Measurements from ENCODE around the gene SLC16A1.

Gene SLC16A1

DNA sequence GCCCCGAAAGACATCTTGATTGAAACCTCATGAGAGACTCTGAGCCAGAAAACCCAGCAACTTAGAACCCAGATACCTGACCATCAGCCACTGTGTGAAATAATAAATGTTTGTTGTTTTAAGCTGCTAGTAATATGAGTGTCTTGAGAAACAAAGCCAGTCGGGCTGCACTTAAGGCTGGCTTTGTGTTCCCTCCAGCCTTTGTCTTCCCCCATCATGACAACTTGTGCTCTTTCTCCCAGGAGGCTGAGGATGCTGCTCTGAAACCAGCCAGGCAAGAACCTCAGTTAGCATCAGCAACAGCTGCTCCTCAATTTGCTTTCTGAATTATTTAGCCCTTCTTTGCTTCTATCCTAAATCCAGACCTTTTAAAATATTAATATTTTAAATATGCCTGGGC, 78.2 kb downstream of the SLC16A1 start:
- intact Hi-C loops (cut with DNase I; ENCODE audit: low total_unique reads), result loop anchor here (5.0 kb wide), 1 partner anchor 390 kb away; no protein-coding TSS in a partner anchor

GRCh38 chr1:112876315-112876714, 79.7 kb downstream of the SLC16A1 start:
- Histone ChIP-seq H3K36me3 (no peaks in the 10 kb centered on the region), H3K27me3 (no peaks in the 10 kb centered on the region), H3K9me3 (no peaks in the 10 kb centered on the region), H3K27ac (no peak overlapping the region), H3K4me1 (no peaks in the 10 kb centered on the region), H3K4me3 (no peak overlapping the region)
- TF ChIP-seq, protein P1, sequence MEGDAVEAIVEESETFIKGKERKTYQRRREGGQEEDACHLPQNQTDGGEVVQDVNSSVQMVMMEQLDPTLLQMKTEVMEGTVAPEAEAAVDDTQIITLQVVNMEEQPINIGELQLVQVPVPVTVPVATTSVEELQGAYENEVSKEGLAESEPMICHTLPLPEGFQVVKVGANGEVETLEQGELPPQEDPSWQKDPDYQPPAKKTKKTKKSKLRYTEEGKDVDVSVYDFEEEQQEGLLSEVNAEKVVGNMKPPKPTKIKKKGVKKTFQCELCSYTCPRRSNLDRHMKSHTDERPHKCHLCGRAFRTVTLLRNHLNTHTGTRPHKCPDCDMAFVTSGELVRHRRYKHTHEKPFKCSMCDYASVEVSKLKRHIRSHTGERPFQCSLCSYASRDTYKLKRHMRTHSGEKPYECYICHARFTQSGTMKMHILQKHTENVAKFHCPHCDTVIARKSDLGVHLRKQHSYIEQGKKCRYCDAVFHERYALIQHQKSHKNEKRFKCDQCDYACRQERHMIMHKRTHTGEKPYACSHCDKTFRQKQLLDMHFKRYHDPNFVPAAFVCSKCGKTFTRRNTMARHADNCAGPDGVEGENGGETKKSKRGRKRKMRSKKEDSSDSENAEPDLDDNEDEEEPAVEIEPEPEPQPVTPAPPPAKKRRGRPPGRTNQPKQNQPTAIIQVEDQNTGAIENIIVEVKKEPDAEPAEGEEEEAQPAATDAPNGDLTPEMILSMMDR (IDR thresholded peaks at IDR 0.05), result no peak
- intact Hi-C loops (cut with DNase I; ENCODE audit: low total_unique reads), result loop anchor here (5.0 kb wide), 1 partner anchor 389 kb away; no protein-coding TSS in a partner anchor
- DNase-seq, result no peak

More for the DNA sequence above, 78.2 kb downstream of the SLC16A1 start:
- TF ChIP-seq, protein P1 (IDR thresholded peaks at IDR 0.05), result no peak
- no peak for DNase-seq
- H3K27ac ChIP-seq, result no peak overlapping the region
- H3K27me3 ChIP-seq, result no peaks in the 10 kb centered on the region
- no peak overlapping the region for H3K4me3 ChIP-seq
- H3K4me1 ChIP-seq, result no peaks in the 10 kb centered on the region
- no peaks in the 10 kb centered on the region for H3K9me3 ChIP-seq
- H3K36me3 ChIP-seq, result no peaks in the 10 kb centered on the region

GRCh38 chr1:112872551-112872962, 83.4 kb downstream of the SLC16A1 start:
- no peak overlapping the region for H3K27ac ChIP-seq
- no peaks in the 10 kb centered on the region for H3K9me3 ChIP-seq
- DNase-seq, result no peak
- intact Hi-C loops (cut with DNase I; ENCODE audit: low total_unique reads), result no loop called here
- H3K4me1 ChIP-seq, result no peaks in the 10 kb centered on the region
- H3K4me3 ChIP-seq, result no peak overlapping the region
- no peaks in the 10 kb centered on the region for H3K36me3 ChIP-seq
- TF ChIP-seq, protein P1 (IDR thresholded peaks at IDR 0.05), result no peak
- no peaks in the 10 kb centered on the region for H3K27me3 ChIP-seq

GRCh38 chr1:112870887-112871646, 84.9 kb downstream of the SLC16A1 start:
- H3K27ac ChIP-seq, result no peak overlapping the region
- no peaks in the 10 kb centered on the region for H3K27me3 ChIP-seq
- H3K4me1 ChIP-seq, result no peaks in the 10 kb centered on the region
- H3K4me3 ChIP-seq, result no peak overlapping the region
- DNase-seq, result no peak
- no peaks in the 10 kb centered on the region for H3K9me3 ChIP-seq
- no peaks in the 10 kb centered on the region for H3K36me3 ChIP-seq
- TF ChIP-seq, protein P1 (IDR thresholded peaks at IDR 0.05), result no peak
- intact Hi-C loops (cut with DNase I; ENCODE audit: low total_unique reads), result no loop called here

DNA sequence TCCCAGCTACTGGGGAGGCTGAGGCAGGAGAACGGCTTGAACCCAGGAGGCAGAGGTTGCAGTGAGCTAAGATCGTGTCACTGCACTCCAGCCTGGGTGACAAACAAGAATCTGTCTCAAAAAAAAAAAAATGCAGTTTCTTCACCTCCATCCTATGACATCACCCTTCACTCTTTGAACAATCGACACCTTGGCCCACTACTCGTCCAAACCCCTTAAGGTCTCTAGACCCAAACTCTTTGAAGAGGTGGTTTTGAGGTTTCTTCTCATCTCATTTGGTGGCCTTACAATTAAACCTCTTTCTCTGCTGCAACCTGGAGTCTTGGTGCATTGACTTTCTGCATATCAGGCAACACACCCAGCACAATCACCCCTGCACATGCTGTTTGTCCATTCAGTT, 86.1 kb downstream of the SLC16A1 start:
- DNase-seq, result no peak
- no peak overlapping the region for H3K4me3 ChIP-seq
- no peaks in the 10 kb centered on the region for H3K27me3 ChIP-seq
- H3K9me3 ChIP-seq, result no peaks in the 10 kb centered on the region
- TF ChIP-seq, protein P1 (IDR thresholded peaks at IDR 0.05), result no peak
- H3K27ac ChIP-seq, result no peak overlapping the region
- H3K4me1 ChIP-seq, result no peaks in the 10 kb centered on the region
- intact Hi-C loops (cut with DNase I; ENCODE audit: low total_unique reads), result no loop called here
- no peaks in the 10 kb centered on the region for H3K36me3 ChIP-seq
